CD4-positive, alpha-beta T cell (primary cell): Measurements from ENCODE around the gene POLR3E. TPM values are rescaled to one million over a fixed set of nuclear protein-coding genes. Genes with fewer than 3 reads are reported as not detected.

Experiments used
- ATAC-seq: fragments of 200-7000 bp; cut with Tn5 transposase; one replicate; pipeline ENCODE4 v1.10.0; 2022; ENCODE audit warnings: mild to moderate bottlenecking; ENCODE audit not compliant: poor library complexity
- CTCF ChIA-PET: fragments of 350-600 bp; sonication (Branson Sonifier 250); formaldehyde crosslinking; loops from one replicate; lab custom pipeline; 2021; ENCODE audit warnings: antibody characterized with exemption, inconsistent platforms; lab: Charles Lee
- POLR2A ChIA-PET: fragments of 350-600 bp; sonication (Branson Sonifier 250); formaldehyde crosslinking; loops from one replicate; lab custom pipeline; 2021; ENCODE audit warnings: antibody characterized with exemption, inconsistent platforms; lab: Charles Lee
- DNase-seq, 14 experiments: peaks; one replicate each; pipeline ENCODE4 v3.0.0-alpha.2; 2013 to 2020; ENCODE audit warnings: mixed read lengths in 2 of 14
- H3K27ac ChIP-seq, 2 donors: one replicate each; pipeline versions ENCODE4 v1.5.1 to v1.7.0; 2013; ENCODE audit warnings: low read length in 2 of 2, low read depth in 1 of 2, mild to moderate bottlenecking in 1 of 2
- H3K27me3 ChIP-seq, 2 experiments: 1 replicate in 1 of 2; 2 replicates in 1 of 2; pipeline versions ENCODE4 v1.6.1 to v1.7.0; 2013; ENCODE audit warnings: low read length in 2 of 2, control low read depth in 1 of 2, mild to moderate bottlenecking in 1 of 2, moderate library complexity in 1 of 2; ENCODE audit not compliant: insufficient read depth in 2 of 2, control insufficient read depth in 1 of 2
- H3K36me3 ChIP-seq: one replicate; pipeline ENCODE4 v1.6.1; 2013; ENCODE audit warnings: low read length, control low read depth; ENCODE audit not compliant: insufficient read depth
- H3K4me1 ChIP-seq: one replicate; pipeline ENCODE4 v1.6.1; 2013; ENCODE audit warnings: low read length, control low read depth; ENCODE audit not compliant: insufficient read depth
- H3K4me3 ChIP-seq: one replicate; pipeline ENCODE4 v1.5.1; 2013; ENCODE audit warnings: mild to moderate bottlenecking, low read length, moderate library complexity
- H3K9me3 ChIP-seq, 2 experiments: 1 replicate in 1 of 2; 2 replicates in 1 of 2; pipeline versions ENCODE4 v1.6.1 to v1.7.0; 2013; ENCODE audit warnings: low read length in 2 of 2, mild to moderate bottlenecking in 2 of 2, control low read depth in 1 of 2, moderate library complexity in 1 of 2; ENCODE audit not compliant: control insufficient read depth in 1 of 2, insufficient read depth in 1 of 2
- H3K27ac Mint-ChIP-seq: one replicate; pipeline ENCODE4 v1.8.0; 2020; ENCODE audit warnings: mixed read lengths
- H3K27me3 Mint-ChIP-seq: one replicate; pipeline ENCODE4 v1.8.0; 2021; ENCODE audit warnings: mixed read lengths
- H3K36me3 Mint-ChIP-seq: one replicate; pipeline ENCODE4 v1.8.0; 2021; ENCODE audit warnings: low read depth, mixed read lengths
- H3K4me1 Mint-ChIP-seq: one replicate; pipeline ENCODE4 v1.8.0; 2021; ENCODE audit warnings: low read depth, mixed read lengths
- H3K4me3 Mint-ChIP-seq: one replicate; pipeline ENCODE4 v1.8.0; 2020; ENCODE audit warnings: mild to moderate bottlenecking, mixed read lengths
- H3K9me3 Mint-ChIP-seq: one replicate; pipeline ENCODE4 v1.8.0; 2020; ENCODE audit warnings: mixed read lengths
- intact Hi-C, 2 experiments: fragments of 100-400 bp; cut with DNase I in 1 of 2; cut with micrococcal nuclease in 1 of 2; formaldehyde crosslinking; loops; one replicate each; pipeline versions ENCODE4 v1.15.1 to v1.9.0; 2023 to 2025; cut with DNase I, micrococcal nuclease
- total RNA-seq, 174 experiments: library from RNA in 2 of 174; stranded (reverse) in 2 of 174; gene quantifications; one replicate each; pipeline ENCODE4 v1.2.3 and lab custom pipeline; 2021 to 2026
- TF ChIP-seq, protein P1 (sequence below): fragments of 200-600 bp; IDR thresholded peaks from one replicate; pipeline ENCODE4 v1.8.0; 2022; ENCODE audit warnings: antibody characterized with exemption, mild to moderate bottlenecking

Gene POLR3E
- total RNA-seq, 2 experiments from 2014 or later, result 239 to 242 TPM

- Mint-ChIP-seq H3K4me3 (no peak overlapping the region), H3K36me3 (peaks cover 42% of the 10 kb centered on the region), H3K4me1 (no peaks in the 10 kb centered on the region), H3K9me3 (no peaks in the 10 kb centered on the region), H3K27me3 (no peaks in the 10 kb centered on the region), H3K27ac (no peak overlapping the region)
- POLR2A ChIA-PET, result no interaction called here
- DNase-seq, result no peak
- no peak overlapping the region for H3K4me3 ChIP-seq
- no peaks in the 10 kb centered on the region for H3K27me3 ChIP-seq
- H3K4me1 ChIP-seq, result no peaks in the 10 kb centered on the region
- H3K9me3 ChIP-seq, result no peaks in the 10 kb centered on the region
- H3K36me3 ChIP-seq, result peaks cover 29% of the 10 kb centered on the region
- TF ChIP-seq, protein P1, sequence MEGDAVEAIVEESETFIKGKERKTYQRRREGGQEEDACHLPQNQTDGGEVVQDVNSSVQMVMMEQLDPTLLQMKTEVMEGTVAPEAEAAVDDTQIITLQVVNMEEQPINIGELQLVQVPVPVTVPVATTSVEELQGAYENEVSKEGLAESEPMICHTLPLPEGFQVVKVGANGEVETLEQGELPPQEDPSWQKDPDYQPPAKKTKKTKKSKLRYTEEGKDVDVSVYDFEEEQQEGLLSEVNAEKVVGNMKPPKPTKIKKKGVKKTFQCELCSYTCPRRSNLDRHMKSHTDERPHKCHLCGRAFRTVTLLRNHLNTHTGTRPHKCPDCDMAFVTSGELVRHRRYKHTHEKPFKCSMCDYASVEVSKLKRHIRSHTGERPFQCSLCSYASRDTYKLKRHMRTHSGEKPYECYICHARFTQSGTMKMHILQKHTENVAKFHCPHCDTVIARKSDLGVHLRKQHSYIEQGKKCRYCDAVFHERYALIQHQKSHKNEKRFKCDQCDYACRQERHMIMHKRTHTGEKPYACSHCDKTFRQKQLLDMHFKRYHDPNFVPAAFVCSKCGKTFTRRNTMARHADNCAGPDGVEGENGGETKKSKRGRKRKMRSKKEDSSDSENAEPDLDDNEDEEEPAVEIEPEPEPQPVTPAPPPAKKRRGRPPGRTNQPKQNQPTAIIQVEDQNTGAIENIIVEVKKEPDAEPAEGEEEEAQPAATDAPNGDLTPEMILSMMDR, result no peak
- intact Hi-C loops, result no loop called here
- H3K27ac ChIP-seq, result no peak overlapping the region
- ATAC-seq, result no peak
- CTCF ChIA-PET, result interaction anchor here (0.7 kb wide), 1 partner anchor 1052 kb away, joined by 3 read pairs; no protein-coding TSS in a partner anchor
These were observed 18.6 kb upstream of the POLR3E start for GRCh38 chr16:22278441-22279230.

DNA sequence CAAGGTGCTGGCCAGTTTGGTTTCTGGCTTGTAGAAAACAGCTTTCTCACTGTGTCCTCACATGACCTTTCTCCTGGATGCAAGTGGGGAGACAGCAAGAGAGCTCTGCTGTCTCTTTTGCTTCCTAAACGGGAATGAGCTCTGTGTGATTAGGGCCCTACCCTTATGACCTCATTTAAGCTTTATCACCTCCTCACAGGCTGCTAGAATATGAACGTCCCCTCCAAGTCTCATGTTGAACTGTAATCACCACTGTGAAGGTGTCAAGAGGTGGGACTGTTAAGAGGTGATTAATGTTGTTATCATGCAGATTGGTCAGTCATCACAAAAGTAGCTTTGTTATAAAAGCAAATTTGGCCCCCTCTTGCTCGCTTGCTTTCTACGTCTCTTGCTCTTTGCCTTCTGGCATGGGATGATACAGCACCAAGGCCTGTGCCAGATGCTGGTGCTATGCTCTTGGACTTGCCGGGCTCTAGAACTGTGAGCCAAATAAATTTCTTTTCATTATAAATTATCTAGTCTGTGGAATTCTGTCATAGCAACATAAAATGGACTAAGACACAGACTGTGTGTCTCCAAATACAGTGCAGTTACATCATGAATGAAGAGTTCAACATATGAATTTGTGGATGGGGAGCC is 14.8 kb upstream of the POLR3E start:
- H3K27me3 ChIP-seq, result no peaks in the 10 kb centered on the region
- no peaks in the 10 kb centered on the region for H3K4me1 ChIP-seq
- H3K36me3 ChIP-seq, result peaks cover 35% of the 10 kb centered on the region
- no peaks in the 10 kb centered on the region for H3K9me3 ChIP-seq
- no peak for DNase-seq
- H3K4me3 Mint-ChIP-seq, result no peak overlapping the region
- no peak overlapping the region for H3K27ac ChIP-seq
- TF ChIP-seq, protein P1, result no peak
- intact Hi-C loops, result no loop called here
- CTCF ChIA-PET, result interaction anchor here (0.7 kb wide), 1 partner anchor 33 kb away, joined by 3 read pairs; no protein-coding TSS in a partner anchor
- POLR2A ChIA-PET, result no interaction called here
- H3K27ac Mint-ChIP-seq, result no peak overlapping the region
- no peak for ATAC-seq
- H3K9me3 Mint-ChIP-seq, result no peaks in the 10 kb centered on the region
- H3K36me3 Mint-ChIP-seq, result peaks cover 54% of the 10 kb centered on the region
- H3K4me1 Mint-ChIP-seq, result no peaks in the 10 kb centered on the region
- no peak overlapping the region for H3K4me3 ChIP-seq
- no peaks in the 10 kb centered on the region for H3K27me3 Mint-ChIP-seq

DNA sequence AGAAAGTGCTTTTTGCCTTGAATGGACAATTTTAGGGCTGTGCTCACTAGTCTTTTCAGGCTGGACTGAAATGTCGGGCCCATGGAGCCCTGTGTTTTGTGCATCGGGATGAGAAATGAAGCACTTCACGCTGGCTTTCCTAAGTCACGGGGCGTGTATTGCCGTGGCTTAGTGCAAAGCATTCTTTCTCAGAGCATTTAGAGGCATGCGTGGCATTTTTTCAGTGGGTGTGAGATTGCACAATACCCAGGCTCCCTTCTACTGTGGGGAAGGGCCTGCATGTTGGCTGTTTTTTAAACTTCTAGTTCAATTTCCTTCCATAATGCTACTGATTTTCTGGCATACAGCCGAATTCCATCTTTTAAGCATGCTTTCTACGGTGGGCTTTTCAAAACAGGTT is 12.6 kb upstream of the POLR3E start:
- DNase-seq, result no peak
- ATAC-seq, result no peak
- H3K4me3 ChIP-seq, result no peak overlapping the region
- H3K4me3 Mint-ChIP-seq, result no peak overlapping the region
- no peaks in the 10 kb centered on the region for H3K9me3 ChIP-seq
- intact Hi-C loops, result no loop called here
- H3K27ac ChIP-seq, result no peak overlapping the region
- ChIA-PET POLR2A (no interaction called here), CTCF (no interaction called here)
- no peaks in the 10 kb centered on the region for H3K27me3 ChIP-seq
- TF ChIP-seq, protein P1, result no peak
- H3K4me1 ChIP-seq, result no peaks in the 10 kb centered on the region
- no peaks in the 10 kb centered on the region for H3K27me3 Mint-ChIP-seq
- no peaks in the 10 kb centered on the region for H3K9me3 Mint-ChIP-seq
- H3K27ac Mint-ChIP-seq, result no peak overlapping the region
- H3K4me1 Mint-ChIP-seq, result no peaks in the 10 kb centered on the region
- peaks cover 30% of the 10 kb centered on the region for H3K36me3 ChIP-seq
- peaks cover 43% of the 10 kb centered on the region for H3K36me3 Mint-ChIP-seq
